Stimulated activated CD8-positive, alpha-beta memory T cell treated with anti-CD3 and anti-CD28 coated beads, Interleukin-15, amount 100 ng/mL, for 48 hours (primary cell): ENCODE results near the gene PIK3AP1.
"Not testable (repeated sequence)": the region's sequence is repeated elsewhere in the genome, so short reads cannot be mapped to it uniquely, and the experiment has no call there.

Experiments
- DNase-seq, 2 donors: peaks; one replicate each; pipeline ENCODE4 v3.0.0-alpha.2; 2020; ENCODE audit warnings: low read depth in 2 of 2

Gene PIK3AP1

GRCh38 chr10:96696845-96697425 lies 23.4 kb downstream of the PIK3AP1 start:
- DNase-seq: no peak

DNA sequence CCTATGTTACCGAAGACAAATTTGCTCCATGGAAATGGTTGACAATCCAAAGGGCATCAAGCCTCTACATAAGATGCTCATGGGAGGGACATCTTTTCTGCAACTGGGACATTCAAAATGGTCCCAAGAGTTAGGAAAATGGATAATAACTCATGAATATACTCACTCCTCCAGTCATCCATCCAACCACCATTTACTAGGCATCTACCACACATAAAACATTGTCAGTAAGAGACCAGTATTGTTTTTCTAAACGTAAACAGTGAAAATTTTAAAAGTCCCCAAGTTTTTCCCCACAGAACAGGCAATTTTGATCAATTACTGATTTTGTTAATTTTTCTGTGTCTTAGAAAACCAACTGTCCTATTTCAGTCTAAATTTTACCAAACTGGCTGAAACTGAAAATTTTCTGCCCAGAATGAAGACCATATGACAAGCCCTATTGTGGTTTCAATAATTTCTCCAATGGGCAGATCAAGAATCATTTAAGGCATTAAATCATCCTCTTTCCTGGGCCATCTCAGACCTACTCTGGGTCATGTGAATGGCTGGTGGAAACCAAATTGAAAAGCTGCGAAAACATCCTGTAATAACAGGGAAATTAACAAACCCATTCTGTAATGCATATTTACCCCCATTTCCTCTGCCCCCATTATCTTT lies 24.2 kb downstream of the PIK3AP1 start:
- DNase-seq: no peak

GRCh38 chr10:96695366-96695765 lies 24.9 kb downstream of the PIK3AP1 start:
- DNase-seq: no peak

DNA sequence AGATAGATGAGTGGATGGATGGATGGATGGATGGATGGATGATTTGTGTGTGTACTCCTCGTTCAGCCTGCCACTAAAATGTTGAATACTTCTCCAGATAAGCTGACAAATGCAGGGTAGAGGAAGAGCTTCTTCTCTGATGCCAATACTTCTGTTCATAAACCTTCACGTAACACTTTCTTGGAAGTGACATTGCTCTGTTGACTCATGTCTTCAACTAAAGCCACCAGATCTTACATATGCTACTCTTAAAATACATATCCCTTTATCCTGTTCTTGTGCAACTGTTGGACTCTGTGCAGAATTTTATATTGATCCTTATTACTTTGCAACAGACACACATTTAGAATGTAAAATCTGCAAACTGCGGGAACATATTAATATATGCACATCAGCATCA lies 26.9 kb downstream of the PIK3AP1 start:
- DNase-seq: no peak

DNA sequence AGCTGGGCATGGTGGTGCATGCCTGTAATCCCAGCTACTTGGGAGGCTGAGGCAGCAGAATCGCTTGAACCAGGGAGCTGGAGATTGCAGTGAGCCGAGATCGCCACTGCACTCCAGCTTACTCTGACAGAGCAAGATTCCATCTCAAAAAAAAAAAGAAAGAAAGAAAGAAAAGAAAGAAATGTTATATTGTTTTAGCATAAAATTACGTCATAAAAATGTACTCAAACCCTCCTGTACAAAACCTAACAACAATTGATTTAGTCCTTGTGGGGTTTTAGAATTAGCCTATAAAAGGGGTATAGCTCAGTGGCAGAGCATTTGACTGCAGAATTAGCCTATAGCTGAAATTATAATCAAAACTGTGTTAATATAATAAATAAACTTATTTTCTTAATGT lies 27.9 kb downstream of the PIK3AP1 start:
- no peak for DNase-seq

GRCh38 chr10:96691761-96692160 lies 28.6 kb downstream of the PIK3AP1 start:
- DNase-seq: no peak

DNA sequence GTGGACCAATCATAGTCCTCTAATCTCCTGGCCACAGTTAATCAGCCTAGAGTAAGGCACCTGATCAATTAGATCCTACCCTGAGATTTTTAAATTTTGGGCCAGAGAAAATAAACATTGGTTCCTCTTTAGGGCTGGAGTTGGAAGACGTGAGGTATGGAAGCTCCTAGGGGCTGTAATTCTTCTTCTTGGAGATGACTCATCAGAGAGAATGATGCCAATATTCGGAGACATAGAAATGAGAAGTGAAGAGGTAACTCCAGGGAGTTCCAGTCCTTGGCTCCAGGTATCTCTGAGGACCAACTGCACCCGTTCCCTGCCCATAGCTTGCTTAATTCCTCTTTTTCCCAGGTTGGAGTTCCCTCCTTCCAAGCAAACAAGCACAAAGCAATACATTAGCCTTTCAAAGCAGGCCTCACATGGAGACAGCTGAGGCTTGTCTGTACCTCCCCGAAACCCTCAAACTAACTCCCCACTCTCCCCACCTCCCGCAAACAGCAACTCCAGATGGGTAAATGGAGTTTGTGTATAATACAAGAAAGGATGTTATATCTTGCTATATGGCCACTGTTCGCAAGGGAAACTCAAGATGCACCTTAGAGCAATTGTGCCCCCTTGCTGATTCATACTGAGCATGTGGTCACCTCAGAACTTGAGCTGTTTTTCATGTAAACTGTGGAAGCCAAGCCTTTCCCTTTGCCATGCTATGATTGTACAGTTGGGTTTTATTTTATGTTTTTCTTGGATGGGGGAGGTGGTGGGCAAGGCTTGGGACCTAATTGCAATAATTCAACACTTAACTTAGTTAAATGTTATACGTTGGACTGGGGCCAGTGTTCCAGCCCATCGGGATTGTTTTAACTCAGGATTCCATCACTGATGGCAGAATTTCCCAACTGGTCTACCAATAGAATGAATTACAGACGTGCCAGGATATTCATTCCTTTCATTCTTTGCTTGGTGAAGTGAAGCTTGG lies 29.3 kb downstream of the PIK3AP1 start:
- no peak for DNase-seq

- no peak for DNase-seq
Observed at GRCh38 chr10:96688789-96689188, 31.5 kb downstream of the PIK3AP1 start.

DNA sequence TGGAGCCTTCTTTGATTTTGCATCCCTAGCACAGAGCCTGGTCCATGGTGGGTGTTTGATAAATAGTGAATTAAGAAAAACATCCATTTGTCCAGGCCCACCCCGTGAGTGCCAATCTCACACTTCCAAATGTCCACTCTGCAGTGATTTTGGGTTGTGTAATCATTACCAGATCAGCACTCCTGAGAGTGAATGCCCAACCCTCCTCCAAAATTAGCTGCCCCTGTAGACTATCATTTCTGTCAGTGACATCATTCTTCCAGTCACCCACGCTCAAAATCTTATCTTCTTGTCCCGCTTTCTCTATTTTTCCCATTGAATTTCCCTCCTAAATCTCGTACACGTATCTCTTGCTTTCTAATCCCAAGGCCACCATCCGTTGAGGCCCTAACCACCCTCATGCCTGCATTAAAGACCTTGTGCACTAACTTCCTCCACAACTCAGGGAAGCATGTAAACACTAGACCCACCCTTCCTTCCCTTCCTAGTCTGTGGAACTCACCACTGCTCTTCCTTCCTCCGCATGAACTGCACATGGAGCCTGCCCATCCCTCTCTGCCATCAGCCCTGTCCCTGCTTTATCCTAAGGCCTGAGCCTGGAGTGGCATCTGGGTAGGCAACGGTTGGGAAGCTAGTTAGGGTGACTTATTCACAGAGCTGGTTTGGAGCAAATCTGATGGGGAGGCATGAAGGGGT lies 32.8 kb downstream of the PIK3AP1 start:
- no peak for DNase-seq

DNA sequence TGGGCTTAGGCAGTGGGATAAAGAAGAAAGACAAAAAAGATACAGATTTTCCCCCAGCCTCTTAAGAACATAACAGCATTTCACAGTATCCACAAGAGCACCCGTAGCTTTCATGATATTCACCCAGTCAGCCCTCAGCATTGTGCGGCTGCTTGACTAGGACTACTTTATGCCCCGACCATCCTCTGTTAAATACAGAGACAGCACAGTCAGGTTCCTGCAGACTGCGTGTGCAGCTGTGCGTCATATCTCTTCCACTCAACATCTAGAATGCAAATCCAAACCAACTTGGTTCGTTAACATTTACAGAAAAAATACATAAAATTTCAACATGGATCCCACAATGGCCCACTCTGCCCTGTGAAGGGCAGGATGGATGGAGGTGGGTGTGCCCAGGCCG lies 33.8 kb downstream of the PIK3AP1 start:
- no peak for DNase-seq

- DNase-seq: no peak
Observed at GRCh38 chr10:96685306-96685705, 35.0 kb downstream of the PIK3AP1 start.

DNA sequence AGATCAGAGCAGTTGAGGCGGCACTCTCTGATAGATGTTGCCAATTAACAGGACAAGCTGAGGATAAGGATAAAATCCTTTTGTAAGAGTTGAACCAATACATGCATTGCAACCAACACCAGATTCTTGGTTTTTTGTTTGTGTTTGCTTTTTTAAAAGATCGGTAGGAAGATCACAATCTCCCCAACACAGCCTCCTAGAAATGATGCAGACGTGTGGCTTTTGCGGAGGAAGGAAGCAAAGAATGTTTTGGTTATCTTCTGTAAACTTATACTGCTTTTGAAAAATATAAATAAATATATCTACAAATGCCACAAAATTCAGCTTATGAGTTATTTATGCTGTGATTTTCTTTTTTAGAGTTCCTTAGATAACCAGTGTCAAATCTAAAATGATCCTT lies 35.5 kb downstream of the PIK3AP1 start:
- DNase-seq: no peak

DNA sequence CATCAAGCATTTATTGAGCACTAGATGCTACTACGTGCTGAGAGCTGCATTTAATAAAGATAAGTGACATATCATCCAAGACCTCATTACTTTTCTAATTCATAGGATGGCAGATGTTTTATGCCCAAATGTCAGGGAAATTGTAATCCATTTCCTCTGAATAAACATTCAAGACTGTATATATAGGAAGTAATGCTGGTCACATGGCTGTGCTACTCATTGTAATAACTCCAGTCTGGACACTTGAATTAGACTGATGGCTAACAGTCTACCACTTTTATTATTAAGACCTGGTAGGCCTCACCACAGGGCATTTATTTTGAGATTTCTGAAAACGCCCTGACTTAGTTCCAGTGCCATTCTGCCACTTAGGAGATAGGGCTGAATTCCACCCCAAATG lies 36.6 kb downstream of the PIK3AP1 start:
- DNase-seq: no peak

GRCh38 chr10:96683065-96683464 lies 37.2 kb downstream of the PIK3AP1 start:
- DNase-seq: no peak

DNA sequence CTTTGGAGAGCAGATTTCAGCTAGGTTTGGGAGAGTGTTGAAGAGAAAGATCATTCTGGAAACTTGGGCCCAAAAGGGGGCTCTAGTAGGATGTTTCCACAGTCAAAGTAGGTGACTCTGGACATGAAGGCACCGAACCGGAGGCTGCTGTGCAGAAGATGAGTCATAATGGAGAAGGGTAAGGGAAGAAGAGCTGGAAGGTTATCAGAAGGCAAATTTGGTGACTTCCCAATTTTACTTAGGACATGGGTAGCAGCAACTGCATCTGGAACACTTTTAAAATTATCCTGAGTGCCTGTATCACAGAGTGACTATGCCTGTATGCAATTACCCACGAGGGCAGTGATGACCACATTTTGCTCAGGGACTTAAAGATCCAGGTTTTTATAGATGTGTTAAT lies 38.8 kb downstream of the PIK3AP1 start:
- DNase-seq: no peak

GRCh38 chr10:96680463-96680862 lies 39.9 kb downstream of the PIK3AP1 start:
- DNase-seq: not testable (repeated sequence)

- DNase-seq: no peak
Observed at GRCh38 chr10:96678725-96679124, 41.6 kb downstream of the PIK3AP1 start.

- no peak for DNase-seq
Observed at GRCh38 chr10:96676272-96677112, 43.8 kb downstream of the PIK3AP1 start.

GRCh38 chr10:96675846-96676245 lies 44.5 kb downstream of the PIK3AP1 start:
- no peak for DNase-seq

GRCh38 chr10:96673318-96674099 lies 46.8 kb downstream of the PIK3AP1 start:
- DNase-seq: no peak
